ENCODE data around the gene GNPAT.

GRCh38 chr1:231301990-231302389, 61.0 kb downstream of the GNPAT start:
- TF ChIP-seq, protein P1, sequence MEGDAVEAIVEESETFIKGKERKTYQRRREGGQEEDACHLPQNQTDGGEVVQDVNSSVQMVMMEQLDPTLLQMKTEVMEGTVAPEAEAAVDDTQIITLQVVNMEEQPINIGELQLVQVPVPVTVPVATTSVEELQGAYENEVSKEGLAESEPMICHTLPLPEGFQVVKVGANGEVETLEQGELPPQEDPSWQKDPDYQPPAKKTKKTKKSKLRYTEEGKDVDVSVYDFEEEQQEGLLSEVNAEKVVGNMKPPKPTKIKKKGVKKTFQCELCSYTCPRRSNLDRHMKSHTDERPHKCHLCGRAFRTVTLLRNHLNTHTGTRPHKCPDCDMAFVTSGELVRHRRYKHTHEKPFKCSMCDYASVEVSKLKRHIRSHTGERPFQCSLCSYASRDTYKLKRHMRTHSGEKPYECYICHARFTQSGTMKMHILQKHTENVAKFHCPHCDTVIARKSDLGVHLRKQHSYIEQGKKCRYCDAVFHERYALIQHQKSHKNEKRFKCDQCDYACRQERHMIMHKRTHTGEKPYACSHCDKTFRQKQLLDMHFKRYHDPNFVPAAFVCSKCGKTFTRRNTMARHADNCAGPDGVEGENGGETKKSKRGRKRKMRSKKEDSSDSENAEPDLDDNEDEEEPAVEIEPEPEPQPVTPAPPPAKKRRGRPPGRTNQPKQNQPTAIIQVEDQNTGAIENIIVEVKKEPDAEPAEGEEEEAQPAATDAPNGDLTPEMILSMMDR (IDR thresholded peaks at IDR 0.05; ENCODE audit: insufficient read depth, low read length, poor library complexity, severe bottlenecking) = no peak
- no peak for TF ChIP-seq EZH2phosphoT487 (conservative IDR thresholded peaks at IDR 0.05; ENCODE audit: low read length)
